ENCODE data around the gene ATP6V0D1. TPM values are rescaled to one million over a fixed set of nuclear protein-coding genes. Genes with fewer than 3 reads are reported as not detected.

ATP6V0D1 gene
- polyA plus RNA-seq, 3 donors = 354 to 687 (median 631) TPM

- TF ChIP-seq CTCF (IDR thresholded peaks at IDR 0.05) = no peak
- Histone ChIP-seq H3K9ac (ENCODE audit: insufficient read depth, low read length, poor library complexity, severe bottlenecking) (no peak overlapping the region), H3K9me3 (replicated peaks in 1 of 2; ENCODE audit: control insufficient read depth in 1 of 2, insufficient read depth in 1 of 2, low read length in 2 of 2) (no peaks in the 10 kb centered on the region), H2AFZ (ENCODE audit: insufficient read depth, low read depth, low read length, poor library complexity, severe bottlenecking) (no peak overlapping the region), H3K4me3 (replicated peaks in 1 of 3; ENCODE audit: low read depth in 2 of 3, low read length in 3 of 3) (peak overlapping the region in 1 of 3 experiments; percentile 78), H3K36me3 (replicated peaks in 1 of 2; ENCODE audit: control insufficient read depth in 1 of 2, insufficient read depth in 2 of 2, low read length in 2 of 2) (no peaks in the 10 kb centered on the region), H4K20me1 (ENCODE audit: insufficient read depth, low read length) (peaks cover 28% of the 10 kb centered on the region), H3K4me2 (replicated peaks; ENCODE audit: extremely low read depth, low read length, poor library complexity, severe bottlenecking) (peak overlapping the region; percentile 87), H3K4me1 (ENCODE audit: control insufficient read depth in 1 of 2, insufficient read depth in 2 of 2, low read length in 2 of 2) (peaks cover 57 to 62% of the 10 kb centered on the region in 2 donors), H3K27me3 (ENCODE audit: control insufficient read depth in 2 of 2, insufficient read depth in 2 of 2, low read length in 2 of 2) (peaks cover 0 to 19% of the 10 kb centered on the region in 2 donors), H3K79me2 (ENCODE audit: insufficient read depth, low read length) (no peaks in the 10 kb centered on the region), H3K27ac (ENCODE audit: low read depth in 1 of 2, low read length in 2 of 2) (no peak overlapping the region)
- H3K9me3 Mint-ChIP-seq = peaks cover 0 to 8% (median 0%) of the 10 kb centered on the region in 7 donors
- WGBS (ENCODE audit: insufficient coverage) = 74% methylated on average over 26 of the region's 31 CpGs
- peaks cover 15 to 47% (median 24%) of the 10 kb centered on the region in 3 donors for H3K27me3 Mint-ChIP-seq (ENCODE audit: low read depth in 3 of 3)
- peaks cover 44% of the 10 kb centered on the region for H3K4me1 Mint-ChIP-seq
- DNase-seq = peak in 2 of 3 donors; percentile 21 to 38
- H3K27ac Mint-ChIP-seq = no peak overlapping the region
- peaks cover 4 to 5% of the 10 kb centered on the region in 2 donors for H3K36me3 Mint-ChIP-seq
- intact Hi-C loops (cut with micrococcal nuclease) = loop anchor here (5.0 kb wide), 3 partner anchors 49 to 119 kb away; partner anchors contain the start of gene PLEKHG4 (in 1 of the 2)
- H3K4me3 Mint-ChIP-seq = no peak overlapping the region
Measured at GRCh38 chr16:67396159-67397035, 84.6 kb downstream of the ATP6V0D1 start.

- H3K27ac Mint-ChIP-seq = peak overlapping the region; percentile 54 to 91 (median 85)
- H2AFZ ChIP-seq (ENCODE audit: insufficient read depth, low read depth, low read length, poor library complexity, severe bottlenecking) = peak overlapping the region; percentile 88
- H3K4me3 ChIP-seq (replicated peaks in 1 of 3; ENCODE audit: low read depth in 2 of 3, low read length in 3 of 3) = peak overlapping the region in 2 of 3 experiments; percentile 77 to 78
- peaks cover 0 to 8% (median 0%) of the 10 kb centered on the region in 7 donors for H3K9me3 Mint-ChIP-seq
- H3K4me1 Mint-ChIP-seq = peaks cover 52% of the 10 kb centered on the region
- H3K36me3 Mint-ChIP-seq = peaks cover 4 to 5% of the 10 kb centered on the region in 2 donors
- no peaks in the 10 kb centered on the region for H3K9me3 ChIP-seq (replicated peaks in 1 of 2; ENCODE audit: control insufficient read depth in 1 of 2, insufficient read depth in 1 of 2, low read length in 2 of 2)
- intact Hi-C loops (cut with micrococcal nuclease) = loop anchor here (5.0 kb wide), 3 partner anchors 48 to 118 kb away; partner anchors contain the start of gene PLEKHG4 (in 1 of the 2)
- DNase-seq = peak in 2 of 3 donors; percentile 28 to 50
- H4K20me1 ChIP-seq (ENCODE audit: insufficient read depth, low read length) = peaks cover 35% of the 10 kb centered on the region
- H3K36me3 ChIP-seq (replicated peaks in 1 of 2; ENCODE audit: control insufficient read depth in 1 of 2, insufficient read depth in 2 of 2, low read length in 2 of 2) = no peaks in the 10 kb centered on the region
- H3K4me1 ChIP-seq (ENCODE audit: control insufficient read depth in 1 of 2, insufficient read depth in 2 of 2, low read length in 2 of 2) = peaks cover 65 to 70% of the 10 kb centered on the region in 2 donors
- H3K4me3 Mint-ChIP-seq = peak overlapping the region; percentile 78 to 87
- TF ChIP-seq CTCF (IDR thresholded peaks at IDR 0.05) = no peak
- peak overlapping the region; percentile 87 for H3K4me2 ChIP-seq (replicated peaks; ENCODE audit: extremely low read depth, low read length, poor library complexity, severe bottlenecking)
- peaks cover 14 to 47% (median 25%) of the 10 kb centered on the region in 3 donors for H3K27me3 Mint-ChIP-seq (ENCODE audit: low read depth in 3 of 3)
- no peaks in the 10 kb centered on the region for H3K79me2 ChIP-seq (ENCODE audit: insufficient read depth, low read length)
- 98% methylated on average over 5 of the region's 13 CpGs for WGBS (ENCODE audit: insufficient coverage)
- peak overlapping the region; percentile 63 to 80 for H3K27ac ChIP-seq (ENCODE audit: low read depth in 1 of 2, low read length in 2 of 2)
- H3K27me3 ChIP-seq (ENCODE audit: control insufficient read depth in 2 of 2, insufficient read depth in 2 of 2, low read length in 2 of 2) = peaks cover 0 to 19% of the 10 kb centered on the region in 2 donors
- H3K9ac ChIP-seq (ENCODE audit: insufficient read depth, low read length, poor library complexity, severe bottlenecking) = peak overlapping the region; percentile 71
Measured at GRCh38 chr16:67395458-67396158, 85.3 kb downstream of the ATP6V0D1 start.
